Stimulated activated CD4-positive, alpha-beta T cell treated with anti-CD3 and anti-CD28 coated beads, TNF-alpha, amount 100 ng/mL, for 24 hours (primary cell): ENCODE data around the gene ZNF343.
"Not testable (repeated sequence)": the region's sequence is repeated elsewhere in the genome, so short reads cannot be mapped to it uniquely, and the experiment has no call there.

Source experiments
- DNase-seq, 3 experiments: peaks; one replicate each; pipeline ENCODE4 v3.0.0-alpha.2; 2020; ENCODE audit warnings: low read depth in 3 of 3

ZNF343 gene

GRCh38 chr20:2521369-2522305 lies 12.9 kb upstream of the ZNF343 start:
- peak in 2 of 3 experiments; percentile 18 to 56 for DNase-seq

- DNase-seq: no peak
Measured at GRCh38 chr20:2520617-2521016, 11.9 kb upstream of the ZNF343 start.

GRCh38 chr20:2519115-2519809 lies 10.5 kb upstream of the ZNF343 start:
- DNase-seq: no peak

- no peak for DNase-seq
Measured at GRCh38 chr20:2518558-2518957, 9.8 kb upstream of the ZNF343 start.

GRCh38 chr20:2518096-2518495 lies 9.4 kb upstream of the ZNF343 start:
- no peak for DNase-seq

- no peak for DNase-seq
Measured at GRCh38 chr20:2516399-2516798, 7.7 kb upstream of the ZNF343 start.

- DNase-seq: no peak
Measured at GRCh38 chr20:2515203-2515602, 6.5 kb upstream of the ZNF343 start.

GRCh38 chr20:2509794-2510193 lies 1.1 kb upstream of the ZNF343 start:
- DNase-seq: no peak

- no peak for DNase-seq
Measured at GRCh38 chr20:2509468-2509781, 710 bp upstream of the ZNF343 start.

- no peak for DNase-seq
Measured at GRCh38 chr20:2507875-2508630, 662 bp downstream of the ZNF343 start.

GRCh38 chr20:2507464-2507863 lies 1.3 kb downstream of the ZNF343 start:
- DNase-seq: no peak

- not testable (repeated sequence) for DNase-seq
Measured at GRCh38 chr20:2506426-2506825, 2.3 kb downstream of the ZNF343 start.

GRCh38 chr20:2504803-2505202 lies 3.9 kb downstream of the ZNF343 start:
- not testable (repeated sequence) for DNase-seq

- DNase-seq: not testable (repeated sequence)
Measured at GRCh38 chr20:2502808-2503384, 5.8 kb downstream of the ZNF343 start.

- DNase-seq: no peak
Measured at GRCh38 chr20:2485661-2486060, 23.1 kb downstream of the ZNF343 start.

- no peak for DNase-seq
Measured at GRCh38 chr20:2485080-2485479, 23.6 kb downstream of the ZNF343 start.

GRCh38 chr20:2483504-2483903 lies 25.2 kb downstream of the ZNF343 start:
- DNase-seq: no peak

- no peak for DNase-seq
Measured at GRCh38 chr20:2480381-2480780, 28.3 kb downstream of the ZNF343 start.

- no peak for DNase-seq
Measured at GRCh38 chr20:2476742-2477615, 31.7 kb downstream of the ZNF343 start.

GRCh38 chr20:2475850-2476741 lies 32.6 kb downstream of the ZNF343 start:
- DNase-seq: no peak
